Forelimb muscle (tissue), 1 donor: Measurements from ENCODE around the gene HUNK. TPM values are rescaled to one million over a fixed set of nuclear protein-coding genes. Genes with fewer than 3 reads are reported as not detected.

Experiments used
- DNase-seq: peaks from one replicate; pipeline ENCODE4 v3.0.0-alpha.2; 2013; ENCODE audit warnings: low read depth
- polyA plus RNA-seq: library from polyadenylated mRNA; unstranded; fragments of 120-200 nt; gene quantifications from one replicate; pipeline ENCODE4 v1.2.1, GENCODE V29; 2013; ENCODE audit not compliant: insufficient read length

HUNK gene
- polyA plus RNA-seq, 1 donor: 5.0 TPM

DNA sequence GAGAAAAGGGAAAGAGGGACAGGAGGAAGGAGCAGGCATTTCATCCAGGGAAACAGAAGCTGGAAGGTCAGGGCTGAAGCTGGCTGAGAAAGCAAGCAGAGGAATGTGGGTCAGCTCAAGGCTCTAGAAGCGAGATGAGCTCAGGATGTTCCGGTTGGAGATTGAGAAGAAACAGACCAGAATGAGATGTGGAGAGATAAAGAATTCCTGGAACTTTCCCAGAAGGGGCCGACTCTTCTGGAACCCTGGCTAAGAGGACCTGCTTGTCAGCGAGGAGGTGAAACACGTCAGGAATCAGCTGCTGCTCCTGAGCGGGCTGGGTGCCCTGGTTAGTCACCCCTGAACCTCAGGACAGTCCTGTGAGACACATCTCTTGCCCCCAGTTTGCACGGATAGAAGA is 75.9 kb downstream of the HUNK start:
- no peak for DNase-seq

DNA sequence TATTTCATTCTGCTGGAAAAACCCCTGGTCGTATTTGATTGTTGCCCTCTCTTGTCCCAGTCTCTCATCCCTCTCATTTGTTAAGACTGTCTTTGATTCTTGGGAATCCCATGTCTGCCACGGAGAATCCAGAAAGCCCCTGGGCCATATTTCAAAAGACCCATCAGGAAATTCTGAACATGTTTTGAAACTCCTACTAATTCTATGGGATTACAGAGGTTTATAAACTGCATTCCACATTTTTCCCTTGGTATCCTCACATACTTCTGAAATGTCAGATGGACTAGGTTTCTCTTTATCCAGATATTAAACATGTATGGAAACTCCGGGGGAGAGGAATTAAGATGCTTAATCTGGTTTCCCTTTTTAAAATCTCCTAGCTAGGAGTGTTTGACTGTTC is 80.0 kb downstream of the HUNK start:
- DNase-seq: no peak

DNA sequence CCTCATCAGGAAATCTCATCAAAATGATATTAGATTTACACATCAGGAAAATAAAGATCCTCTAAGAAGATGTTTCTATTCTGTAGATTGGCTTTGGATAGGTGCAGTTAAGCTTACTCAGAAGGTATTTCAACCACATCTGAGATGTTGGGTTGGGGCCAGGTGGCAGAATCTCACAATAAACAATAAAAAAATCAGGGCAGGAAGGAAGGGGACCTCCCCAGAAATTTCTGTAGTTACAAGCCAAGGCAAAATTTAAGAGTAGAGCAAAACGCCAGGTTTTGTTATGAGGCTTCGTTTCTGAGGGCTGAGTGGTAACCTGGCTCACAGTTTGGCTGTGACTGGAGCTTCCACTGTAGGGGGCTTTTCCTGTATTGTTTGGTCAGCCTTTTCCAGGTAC is 84.8 kb downstream of the HUNK start:
- no peak for DNase-seq

DNA sequence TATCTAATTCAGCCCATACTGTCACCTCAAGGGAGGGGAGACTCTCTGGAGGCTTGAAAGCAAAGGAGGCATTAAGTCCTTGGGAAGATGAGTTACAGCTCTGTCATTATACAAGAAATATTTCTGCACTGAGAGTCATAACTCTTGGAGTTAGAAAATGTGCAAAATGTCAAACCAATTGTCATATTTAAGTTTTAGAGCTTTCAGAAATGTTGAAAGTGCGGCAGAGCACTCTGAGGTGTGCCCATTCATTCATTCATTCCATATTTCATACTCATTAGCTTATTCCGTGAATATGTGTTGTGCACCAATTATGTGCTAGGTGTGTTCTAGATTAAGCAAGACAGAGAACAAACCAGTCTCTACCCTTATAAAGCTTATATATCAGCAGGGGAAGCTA is 87.1 kb downstream of the HUNK start:
- DNase-seq: no peak

DNA sequence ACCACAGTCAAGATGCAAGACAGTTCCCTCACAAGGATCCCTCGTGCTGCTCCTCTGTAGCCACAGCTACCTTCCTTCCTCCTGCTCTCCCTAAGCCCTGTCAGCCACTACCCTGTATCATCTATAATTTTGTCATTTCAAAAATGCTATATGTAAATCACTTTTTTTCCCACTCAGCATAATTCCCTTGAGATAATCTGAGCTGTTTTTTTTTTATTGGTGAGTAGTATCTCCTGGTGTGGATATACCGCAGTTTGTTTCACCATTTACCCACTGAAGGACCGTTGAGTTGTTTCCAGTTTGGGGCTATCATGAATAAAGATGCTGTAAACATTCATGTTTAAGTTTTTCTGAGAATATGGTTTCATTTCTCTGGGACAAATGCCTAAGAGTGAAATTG is 88.2 kb downstream of the HUNK start:
- no peak for DNase-seq

DNA sequence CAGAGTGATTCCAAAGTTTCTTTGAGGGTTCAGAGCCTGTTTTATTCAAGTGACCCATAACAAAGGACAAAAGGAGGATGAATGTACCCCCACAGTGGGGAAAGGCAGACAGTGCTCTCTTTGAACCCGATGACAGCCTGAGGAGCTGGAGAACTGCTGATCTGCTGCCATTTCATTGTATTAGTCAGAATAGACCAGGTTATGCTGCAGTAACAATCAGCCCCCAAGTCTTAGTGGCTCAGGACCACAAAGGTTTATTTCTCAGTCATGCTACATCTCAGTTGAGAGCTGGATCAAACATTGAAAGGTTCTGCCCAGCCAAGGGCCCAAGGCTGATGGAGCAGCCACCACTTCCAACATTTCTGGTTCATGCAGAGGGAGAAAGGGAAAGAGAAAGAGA is 88.9 kb downstream of the HUNK start:
- no peak for DNase-seq

DNA sequence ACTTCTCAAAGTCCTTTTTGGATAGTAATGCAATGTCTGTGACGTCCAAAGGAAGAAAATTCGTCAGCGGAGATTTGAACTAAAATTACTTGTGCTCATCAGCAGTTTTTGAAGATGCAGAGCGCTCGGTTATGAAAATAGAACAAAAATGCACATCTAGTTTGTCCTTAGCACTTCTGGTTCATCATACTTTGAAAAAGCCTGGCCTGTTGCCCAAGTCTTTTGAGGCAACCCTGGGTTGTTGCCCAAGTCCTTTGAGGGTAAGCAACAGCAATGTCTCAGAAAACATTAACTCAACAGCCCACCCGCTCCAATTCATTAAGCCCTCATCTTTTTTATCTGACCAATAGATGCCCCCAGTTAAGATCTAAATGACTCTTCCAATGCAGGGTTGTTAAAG is 91.9 kb downstream of the HUNK start:
- no peak for DNase-seq

DNA sequence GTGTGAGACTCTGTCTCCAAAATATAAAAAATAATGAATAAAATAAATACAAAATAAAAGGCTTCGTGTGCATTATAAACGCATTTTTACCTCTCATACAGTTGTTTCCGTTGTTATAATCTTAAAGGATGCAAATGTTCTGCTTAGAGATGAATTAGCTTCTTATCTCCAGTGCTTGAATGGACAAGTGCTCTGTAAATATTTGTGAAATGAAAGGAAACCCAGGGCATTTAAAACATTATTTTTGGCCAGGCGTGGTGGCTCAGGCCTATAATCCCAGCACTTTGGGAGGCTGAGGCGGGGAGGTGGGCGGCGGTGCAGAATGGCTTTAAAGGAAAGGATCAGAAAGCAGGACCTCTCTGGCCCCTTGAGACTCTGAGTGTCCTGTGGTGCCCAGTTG is 94.5 kb downstream of the HUNK start:
- no peak for DNase-seq

DNA sequence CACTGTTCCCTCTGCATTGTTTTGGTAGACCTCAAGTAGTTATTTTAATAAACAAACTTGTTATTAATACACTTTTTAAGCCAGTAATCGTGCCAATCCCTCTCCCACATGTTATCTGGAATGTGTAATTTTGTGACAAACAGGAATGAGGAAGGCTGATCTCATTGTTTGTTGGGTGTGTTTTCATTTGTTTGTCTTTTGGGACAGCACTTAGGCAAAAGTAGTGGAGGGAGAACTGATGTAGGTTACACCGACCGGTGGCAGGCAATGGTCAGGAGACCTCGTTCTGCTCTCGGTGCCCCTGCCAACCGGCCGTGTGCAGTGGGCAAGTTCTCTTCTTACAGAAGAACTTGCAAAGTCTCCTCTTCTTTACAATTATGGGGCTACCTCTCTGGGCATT is 99.8 kb downstream of the HUNK start:
- no peak for DNase-seq

DNA sequence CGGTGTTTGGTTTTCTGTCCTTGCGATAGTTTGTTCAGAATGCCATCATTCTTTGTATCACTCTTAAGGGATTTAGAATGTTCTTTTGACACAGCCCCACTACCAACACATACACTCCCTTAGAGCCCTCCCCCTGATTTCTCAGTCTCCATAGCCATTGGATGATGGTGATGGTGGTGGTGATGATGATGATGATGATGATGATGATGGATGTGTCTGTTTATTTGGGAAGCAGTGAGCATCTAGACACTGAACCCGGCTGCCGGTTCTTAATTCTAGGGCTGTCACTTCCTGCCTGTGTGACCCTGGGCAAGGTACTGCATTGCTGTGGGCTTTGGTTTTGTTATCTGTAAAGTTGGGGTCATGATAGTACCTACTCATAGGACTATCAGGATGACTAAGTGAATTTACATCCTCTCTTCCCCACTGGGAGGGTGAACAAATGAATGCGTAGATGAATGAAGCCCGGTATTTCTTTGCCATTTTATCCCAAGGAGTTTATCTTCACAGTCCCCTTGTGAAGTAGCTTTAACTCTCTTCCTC is 100.7 kb downstream of the HUNK start:
- DNase-seq: no peak

DNA sequence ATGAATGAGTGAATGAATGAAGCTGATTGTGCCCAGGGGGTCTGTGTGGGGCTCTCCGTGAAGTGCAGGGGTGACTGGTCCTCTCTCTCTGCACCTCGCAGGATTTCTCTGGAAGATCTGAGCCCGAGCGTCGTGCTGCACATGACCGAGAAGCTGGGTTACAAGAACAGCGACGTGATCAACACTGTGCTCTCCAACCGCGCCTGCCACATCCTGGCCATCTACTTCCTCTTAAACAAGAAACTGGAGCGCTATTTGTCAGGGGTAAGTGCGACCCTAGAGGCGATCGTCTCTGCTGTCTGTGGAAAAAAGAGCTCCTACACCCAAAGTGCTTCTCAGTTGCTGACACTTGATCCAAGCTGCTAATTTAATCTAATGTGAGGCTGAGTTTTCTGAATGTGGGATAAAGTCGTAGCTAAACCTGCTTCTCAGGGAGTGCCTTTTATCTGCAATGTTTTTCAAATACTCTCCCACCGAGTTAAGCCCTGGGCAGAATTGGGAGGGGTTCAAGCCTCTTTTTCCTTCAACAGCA is 101.7 kb downstream of the HUNK start:
- DNase-seq: no peak

DNA sequence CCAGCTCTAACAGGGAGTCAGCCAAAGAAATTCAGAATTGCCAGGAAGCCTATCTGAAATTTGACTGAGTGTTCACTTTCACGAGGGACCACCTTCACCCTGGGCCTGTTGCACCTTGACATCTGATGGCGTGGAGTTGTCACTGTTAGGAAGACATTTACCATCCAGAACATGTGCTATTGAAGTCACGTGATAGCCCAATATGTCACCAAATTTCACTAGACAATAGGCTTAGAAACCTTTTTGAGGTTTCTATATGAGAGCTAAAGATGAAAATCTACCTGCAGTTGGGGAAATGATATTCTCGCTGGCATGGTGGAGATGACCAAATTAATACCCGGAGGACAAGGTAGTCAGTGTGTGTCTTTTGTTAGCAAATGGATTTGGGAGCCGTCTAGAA is 102.7 kb downstream of the HUNK start:
- DNase-seq: no peak

DNA sequence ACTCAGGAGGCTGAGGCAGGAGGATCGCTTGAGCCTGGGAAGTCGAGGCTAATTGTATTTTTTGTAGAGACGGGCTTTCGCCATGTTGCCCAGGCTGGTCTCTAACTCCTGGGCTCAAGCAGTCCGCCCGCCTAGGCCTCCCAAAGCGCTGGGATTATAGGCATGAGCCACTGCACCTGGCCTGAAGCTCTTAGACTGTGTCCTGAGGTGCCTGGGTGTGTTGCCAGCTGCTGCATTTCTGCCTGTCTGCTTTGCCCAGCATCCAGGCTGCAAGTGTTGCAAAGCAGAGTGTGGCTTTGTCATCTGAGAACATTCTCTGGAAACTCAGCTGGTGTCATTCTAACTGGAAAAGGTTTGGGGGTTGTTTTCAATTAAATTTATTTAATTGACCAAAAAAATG is 105.0 kb downstream of the HUNK start:
- DNase-seq: no peak

DNA sequence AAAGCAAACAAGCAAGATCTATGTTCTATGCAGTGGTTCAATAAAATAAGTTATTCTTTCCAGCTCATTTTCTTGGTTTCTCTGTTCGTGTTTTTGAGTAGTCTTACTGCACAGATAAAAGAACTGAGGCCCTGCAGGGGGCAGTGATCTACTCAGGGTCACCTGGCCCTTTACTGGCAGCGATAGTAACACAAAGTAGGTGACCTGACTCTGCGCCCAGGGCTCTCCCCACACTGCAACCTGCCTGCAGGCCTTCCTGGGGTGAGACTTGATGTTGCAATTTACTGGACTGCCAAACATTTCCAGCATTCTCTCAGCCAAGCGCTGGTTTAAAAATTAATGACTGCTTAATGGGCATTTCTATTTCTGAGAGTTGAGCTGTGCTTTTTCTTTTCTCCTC is 110.3 kb downstream of the HUNK start:
- DNase-seq: no peak

DNA sequence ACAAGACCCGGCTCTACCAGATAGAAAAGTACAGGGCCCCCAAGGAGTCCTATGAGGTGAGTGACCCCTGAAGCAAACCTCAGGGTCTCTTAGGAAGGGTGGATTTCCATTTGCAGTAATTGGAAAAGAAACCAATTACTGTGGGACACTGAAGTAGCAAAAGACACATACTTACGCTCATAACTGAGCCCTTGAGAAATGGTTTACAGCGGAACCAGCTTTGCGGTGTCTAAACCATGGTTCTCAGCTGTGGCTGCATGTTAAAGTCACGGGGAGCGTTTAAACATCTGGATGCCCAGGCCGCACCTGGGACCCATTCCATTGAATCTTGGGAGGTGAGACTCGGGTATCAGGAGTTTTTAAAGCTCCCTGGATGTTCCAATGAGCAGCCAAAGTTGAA is 110.7 kb downstream of the HUNK start:
- no peak for DNase-seq

DNA sequence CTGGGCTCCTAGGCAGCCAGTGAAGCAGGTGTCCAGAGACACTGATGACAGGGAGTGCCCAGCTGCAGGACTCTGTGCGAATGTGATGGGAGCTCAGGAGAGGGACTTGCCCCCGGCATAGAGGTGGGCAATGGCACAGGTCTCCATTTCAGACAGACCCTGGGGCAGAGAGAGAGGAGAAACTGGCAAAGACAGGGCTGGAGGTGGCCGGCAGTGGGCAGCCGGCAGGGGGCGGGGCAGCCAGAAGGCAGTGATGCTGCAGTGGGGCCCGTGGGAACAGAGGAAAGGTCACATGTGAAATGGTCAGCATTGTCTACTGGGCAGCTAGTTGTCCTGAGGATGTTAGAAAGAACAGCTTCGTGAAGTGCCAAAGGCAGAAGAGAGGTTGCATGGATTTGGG is 112.6 kb downstream of the HUNK start:
- no peak for DNase-seq

DNA sequence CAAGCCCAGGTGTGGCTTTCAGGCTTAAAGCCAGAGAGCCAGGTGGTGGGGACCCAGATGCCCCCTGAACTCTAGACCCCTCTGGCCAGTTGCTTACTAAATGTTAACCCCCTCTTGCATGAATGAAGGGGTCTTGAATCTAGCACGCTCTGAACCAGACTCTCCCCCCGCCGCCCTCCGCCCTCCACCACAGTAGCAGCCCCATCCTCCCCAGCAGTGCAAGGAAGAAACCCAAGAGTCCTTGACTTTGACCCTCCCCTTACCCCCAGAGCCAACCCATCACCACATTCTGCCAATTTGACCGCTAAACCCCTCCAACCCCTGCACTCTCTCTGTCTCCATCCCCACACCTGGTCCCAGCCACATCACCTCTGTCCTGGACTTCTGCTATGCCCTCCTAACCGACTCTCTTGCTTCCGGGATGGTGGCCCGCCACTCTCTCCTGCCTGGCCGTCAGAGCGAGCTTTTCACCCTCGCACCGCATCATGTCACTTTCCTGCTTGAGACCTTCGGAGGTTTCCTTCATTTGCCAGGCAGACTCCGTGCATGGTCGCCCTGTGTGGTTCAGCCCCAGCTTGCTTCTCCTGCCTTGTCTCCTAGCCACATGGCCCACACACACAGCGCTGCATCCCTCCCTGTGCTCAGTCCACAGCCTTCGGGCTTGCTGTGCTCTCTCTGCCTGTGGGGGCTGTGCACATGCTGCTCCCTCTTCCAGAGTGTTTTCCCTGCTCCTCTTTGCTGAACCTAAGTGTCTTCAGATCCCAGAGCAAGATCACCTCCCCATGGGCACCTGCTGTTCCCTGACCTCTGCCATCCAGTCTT is 113.4 kb downstream of the HUNK start:
- DNase-seq: no peak

DNA sequence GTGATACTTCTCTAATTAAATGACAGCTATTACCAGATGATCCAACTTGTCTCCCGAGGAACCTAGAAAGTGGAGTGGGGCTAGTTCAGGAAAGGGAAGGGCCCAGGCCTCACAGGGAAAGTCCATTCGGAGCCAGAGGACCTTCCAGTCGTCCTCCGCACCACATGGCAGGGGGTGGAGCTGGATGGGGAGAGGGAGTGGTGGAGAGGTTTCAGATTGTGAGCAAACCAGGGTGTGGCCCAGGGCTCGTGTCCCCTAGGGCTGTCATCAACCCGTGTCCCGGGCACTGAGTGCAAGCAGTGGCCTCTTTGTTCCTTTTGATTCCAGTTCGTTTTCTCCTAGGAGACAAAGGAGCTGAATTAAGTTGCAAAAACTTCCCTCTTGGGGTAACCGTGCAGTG is 114.9 kb downstream of the HUNK start:
- DNase-seq: no peak

DNA sequence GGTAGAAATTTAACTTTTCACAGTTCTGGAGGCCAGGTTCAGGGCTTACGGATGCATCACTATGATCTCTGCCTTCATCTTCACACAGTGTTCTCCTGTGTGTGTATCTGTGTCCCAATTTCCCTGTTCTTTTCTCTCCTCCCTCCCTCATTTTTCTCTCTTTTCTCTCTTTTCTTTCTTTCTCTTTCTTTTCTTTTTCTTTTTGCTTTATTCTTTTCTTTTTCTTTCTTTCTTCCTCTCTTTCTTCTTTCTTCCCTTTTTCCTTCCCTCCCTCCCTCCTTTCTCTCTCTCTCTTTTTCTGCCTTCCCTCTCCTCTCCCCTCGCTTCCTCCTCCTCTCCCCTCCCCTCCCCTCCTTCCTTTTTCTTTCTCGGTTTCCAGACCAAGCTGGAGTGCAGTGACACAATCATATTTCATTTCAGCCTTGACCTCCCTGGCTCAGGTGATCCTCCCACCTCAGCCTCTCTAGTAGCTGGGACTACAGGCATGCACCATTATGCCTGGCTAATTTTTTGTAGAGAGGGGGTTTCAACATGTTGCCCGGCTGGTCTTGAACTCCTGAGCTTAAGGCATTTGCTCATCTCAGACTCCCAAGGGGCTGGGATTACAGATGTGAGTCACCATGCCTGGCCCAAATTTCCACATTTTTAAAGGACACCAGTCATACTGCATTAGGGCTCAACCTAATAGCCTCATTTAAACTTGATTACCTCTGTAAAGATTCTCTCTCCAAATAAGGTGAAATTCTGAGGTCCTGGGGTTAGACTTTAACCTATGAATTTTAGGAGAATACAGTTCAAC is 115.9 kb downstream of the HUNK start:
- DNase-seq: no peak

DNA sequence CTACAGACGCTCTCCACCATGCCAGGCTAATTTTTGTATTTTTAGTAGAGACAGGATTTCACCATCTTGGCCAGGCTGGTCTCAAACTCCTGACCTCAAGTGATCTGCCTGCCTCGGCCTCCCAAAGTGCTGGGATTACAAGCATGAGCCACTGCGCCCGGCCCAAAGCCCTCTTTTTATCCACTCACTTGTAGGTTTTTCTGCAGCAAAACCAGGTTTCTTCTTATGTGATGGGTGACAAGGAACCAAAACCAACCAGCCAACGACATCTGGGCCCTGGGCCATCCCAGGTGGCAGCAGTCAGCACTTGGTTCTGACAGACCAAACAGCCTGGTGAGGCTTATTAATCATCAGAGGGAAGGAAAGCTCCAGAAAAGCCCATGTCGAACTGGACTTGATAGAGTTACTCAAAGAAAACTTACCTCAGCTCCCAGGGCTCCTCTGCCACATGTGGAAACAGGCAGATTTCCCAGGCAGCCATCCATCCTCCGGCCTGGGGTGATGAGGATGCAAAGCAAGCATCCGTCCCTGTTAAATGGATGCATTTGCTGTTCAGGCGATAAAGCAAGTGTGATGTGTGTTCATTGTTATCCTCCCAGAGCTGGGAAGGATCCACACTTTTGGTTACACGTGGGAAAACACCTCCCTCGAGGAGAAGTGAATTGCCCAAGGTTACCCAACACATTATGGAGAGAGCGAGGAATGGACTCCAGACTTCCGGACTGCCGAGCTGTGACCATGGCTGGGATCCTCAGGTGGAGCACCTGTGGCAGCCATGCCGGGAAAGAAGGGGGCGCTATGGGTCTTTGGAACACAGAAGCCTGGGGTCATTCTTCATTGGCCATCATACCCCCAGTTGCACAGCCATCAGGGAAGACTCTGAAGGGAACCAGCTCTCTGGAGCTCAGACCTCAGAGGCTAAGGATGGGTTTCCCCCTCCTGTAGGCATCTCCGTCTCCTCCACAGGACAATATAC is 118.8 kb downstream of the HUNK start:
- no peak for DNase-seq

DNA sequence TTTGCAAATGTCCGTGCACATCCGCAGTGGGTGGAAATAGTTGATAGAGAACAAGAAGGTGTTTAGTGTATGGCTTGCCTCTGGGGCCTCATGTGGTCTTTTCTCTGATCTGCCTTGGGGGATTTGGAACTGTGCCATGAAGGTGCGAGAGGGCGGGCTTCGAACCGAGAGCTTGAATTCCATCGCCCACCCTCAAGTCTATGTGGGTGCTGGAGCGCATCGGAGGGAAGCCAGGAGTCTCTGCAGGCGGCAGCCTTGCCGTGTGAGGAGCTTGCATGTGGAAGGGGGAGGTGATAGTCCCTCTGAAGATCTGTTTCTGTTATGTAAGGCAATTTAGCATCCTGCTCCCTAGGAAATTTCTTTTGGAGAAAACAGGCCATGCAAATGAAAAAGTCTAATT is 119.6 kb downstream of the HUNK start:
- DNase-seq: no peak
